DOHH2 (cell line): ENCODE results near the gene HTR4.

Experiments
- H3F3A ChIP-seq: fragments of 200-600 bp; sonication (generic), shearing (Covaris generic); 2 replicates; pipeline ENCODE4 v1.6.0; 2016; ENCODE audit warnings: antibody characterized with exemption, mild to moderate bottlenecking; ENCODE audit not compliant: control insufficient read depth, insufficient read depth
- H3K27ac ChIP-seq: fragments of 200-600 bp; sonication (generic); 2 replicates; pipeline ENCODE4 v1.5.1; 2014; ENCODE audit warnings: low read depth, mild to moderate bottlenecking, low read length, moderate library complexity
- H3K27me3 ChIP-seq: fragments of 200-600 bp; sonication (generic); 2 replicates; pipeline ENCODE4 v1.6.1; 2014; ENCODE audit warnings: mild to moderate bottlenecking, low read length, mixed read lengths; ENCODE audit not compliant: control insufficient read depth
- H3K36me3 ChIP-seq: fragments of 200-600 bp; sonication (generic); 2 replicates; pipeline ENCODE4 v1.6.1; 2014; ENCODE audit warnings: mild to moderate bottlenecking, low read length, moderate library complexity, mixed read lengths; ENCODE audit not compliant: control insufficient read depth
- H3K4me1 ChIP-seq: fragments of 200-600 bp; sonication (generic); 2 replicates; pipeline ENCODE4 v1.6.1; 2014; ENCODE audit warnings: mild to moderate bottlenecking, low read length, mixed read lengths; ENCODE audit not compliant: control insufficient read depth
- H3K4me2 ChIP-seq: fragments of 200-600 bp; sonication (generic); 2 replicates; pipeline ENCODE4 v1.6.0; 2014; ENCODE audit warnings: mild to moderate bottlenecking, low read length, moderate library complexity
- H3K4me3 ChIP-seq: fragments of 200-600 bp; sonication (generic); 2 replicates; pipeline ENCODE4 v1.5.1; 2014; ENCODE audit warnings: mild to moderate bottlenecking, low read length, mixed read lengths
- H3K79me2 ChIP-seq: fragments of 200-600 bp; sonication (generic); 2 replicates; pipeline ENCODE4 v1.6.1; 2014; ENCODE audit warnings: mild to moderate bottlenecking, low read length, mixed read lengths; ENCODE audit not compliant: control insufficient read depth
- H3K9me2 ChIP-seq: fragments of 200-600 bp; sonication (generic); replicated peaks from 2 replicates; pipeline ENCODE4 v1.6.1; 2014; ENCODE audit warnings: mild to moderate bottlenecking, low read length, mixed read lengths; ENCODE audit not compliant: control insufficient read depth
- H3K9me3 ChIP-seq: fragments of 200-600 bp; sonication (generic); 2 replicates; pipeline ENCODE4 v1.6.1; 2014; ENCODE audit warnings: antibody characterized with exemption, low read length, mixed read lengths; ENCODE audit not compliant: control insufficient read depth, insufficient read depth
- H4K20me1 ChIP-seq: fragments of 200-600 bp; sonication (generic); 2 replicates; pipeline ENCODE4 v1.6.0; 2014; ENCODE audit warnings: low read depth, mild to moderate bottlenecking, antibody characterized with exemption, low read length, moderate library complexity; ENCODE audit not compliant: control insufficient read depth, insufficient read depth
- EZH2phosphoT487 ChIP-seq: fragments of 200-600 bp; sonication (generic); IDR thresholded peaks from 2 replicates; pipeline ENCODE4 v1.6.1; 2017; ENCODE audit warnings: borderline replicate concordance, mild to moderate bottlenecking, antibody characterized with exemption, low read length, moderate library complexity, mixed read lengths
- TF ChIP-seq, protein P1 (sequence below): fragments of 200-600 bp; sonication (generic); IDR thresholded peaks from one replicate; pipeline ENCODE4 v1.5.1; 2014; ENCODE audit warnings: antibody characterized with exemption, mild to moderate bottlenecking, low read depth, low read length; ENCODE audit not compliant: poor library complexity, severe bottlenecking

HTR4 gene

DNA sequence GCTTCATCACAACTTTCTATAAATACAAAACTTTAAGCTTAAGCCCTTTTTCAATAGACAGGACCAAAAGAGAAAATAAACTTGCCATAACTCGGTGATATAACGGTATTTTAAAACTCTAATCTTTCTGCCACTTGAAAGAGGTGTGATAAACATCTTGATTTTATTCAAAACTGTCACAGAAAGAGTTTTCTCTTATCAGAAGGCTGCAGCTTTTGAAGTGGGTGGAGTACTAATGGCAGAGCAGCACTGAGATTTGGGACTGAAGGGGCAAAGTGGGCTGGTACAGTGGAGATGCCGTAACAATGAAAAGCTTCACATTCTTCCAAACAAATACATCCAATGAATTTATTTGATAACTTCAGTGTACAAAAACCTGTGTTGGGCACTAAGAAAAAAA, 178.0 kb downstream of the HTR4 start:
- TF ChIP-seq, protein P1, sequence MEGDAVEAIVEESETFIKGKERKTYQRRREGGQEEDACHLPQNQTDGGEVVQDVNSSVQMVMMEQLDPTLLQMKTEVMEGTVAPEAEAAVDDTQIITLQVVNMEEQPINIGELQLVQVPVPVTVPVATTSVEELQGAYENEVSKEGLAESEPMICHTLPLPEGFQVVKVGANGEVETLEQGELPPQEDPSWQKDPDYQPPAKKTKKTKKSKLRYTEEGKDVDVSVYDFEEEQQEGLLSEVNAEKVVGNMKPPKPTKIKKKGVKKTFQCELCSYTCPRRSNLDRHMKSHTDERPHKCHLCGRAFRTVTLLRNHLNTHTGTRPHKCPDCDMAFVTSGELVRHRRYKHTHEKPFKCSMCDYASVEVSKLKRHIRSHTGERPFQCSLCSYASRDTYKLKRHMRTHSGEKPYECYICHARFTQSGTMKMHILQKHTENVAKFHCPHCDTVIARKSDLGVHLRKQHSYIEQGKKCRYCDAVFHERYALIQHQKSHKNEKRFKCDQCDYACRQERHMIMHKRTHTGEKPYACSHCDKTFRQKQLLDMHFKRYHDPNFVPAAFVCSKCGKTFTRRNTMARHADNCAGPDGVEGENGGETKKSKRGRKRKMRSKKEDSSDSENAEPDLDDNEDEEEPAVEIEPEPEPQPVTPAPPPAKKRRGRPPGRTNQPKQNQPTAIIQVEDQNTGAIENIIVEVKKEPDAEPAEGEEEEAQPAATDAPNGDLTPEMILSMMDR, result no peak
- TF ChIP-seq EZH2phosphoT487, result no peak
- H3K4me3 ChIP-seq, result no peak overlapping the region
- no peaks in the 10 kb centered on the region for H3K79me2 ChIP-seq
- H4K20me1 ChIP-seq, result no peaks in the 10 kb centered on the region
- no peaks in the 10 kb centered on the region for H3F3A ChIP-seq
- no peak overlapping the region for H3K27ac ChIP-seq
- H3K9me3 ChIP-seq, result no peaks in the 10 kb centered on the region
- H3K27me3 ChIP-seq, result peaks cover 20% of the 10 kb centered on the region
- H3K9me2 ChIP-seq, result no peaks in the 10 kb centered on the region
- no peaks in the 10 kb centered on the region for H3K36me3 ChIP-seq
- H3K4me1 ChIP-seq, result no peaks in the 10 kb centered on the region
- no peak overlapping the region for H3K4me2 ChIP-seq

DNA sequence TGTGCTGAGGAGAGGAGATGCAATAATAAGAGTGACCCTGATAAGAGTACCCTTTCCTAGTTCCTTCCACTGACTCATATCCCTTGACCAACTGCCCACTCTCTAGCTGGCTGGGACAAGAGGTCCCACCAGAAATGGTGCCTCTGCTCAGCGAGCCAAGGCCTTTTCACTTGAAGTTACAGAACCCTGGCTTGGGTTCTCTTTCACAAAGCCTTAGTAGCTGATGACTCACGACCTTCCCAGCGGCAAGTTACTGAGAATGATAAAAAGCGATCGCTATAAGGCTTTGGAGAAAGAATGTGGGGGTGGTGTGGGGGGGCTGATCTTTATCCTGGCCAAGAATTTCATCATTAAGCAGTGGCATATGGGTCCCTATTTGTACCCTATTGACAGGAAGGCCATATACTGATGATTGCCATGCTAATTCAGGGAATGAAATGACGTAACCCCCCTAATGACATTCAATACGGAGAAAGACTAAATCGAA, 180.3 kb downstream of the HTR4 start:
- no peaks in the 10 kb centered on the region for H3K9me2 ChIP-seq
- no peaks in the 10 kb centered on the region for H3K36me3 ChIP-seq
- no peaks in the 10 kb centered on the region for H3K79me2 ChIP-seq
- H3K4me1 ChIP-seq, result no peaks in the 10 kb centered on the region
- no peak overlapping the region for H3K4me2 ChIP-seq
- TF ChIP-seq, protein P1, result no peak
- no peak for TF ChIP-seq EZH2phosphoT487
- no peak overlapping the region for H3K27ac ChIP-seq
- H3F3A ChIP-seq, result no peaks in the 10 kb centered on the region
- peaks cover 22% of the 10 kb centered on the region for H3K27me3 ChIP-seq
- H3K4me3 ChIP-seq, result no peak overlapping the region
- no peaks in the 10 kb centered on the region for H3K9me3 ChIP-seq
- H4K20me1 ChIP-seq, result no peaks in the 10 kb centered on the region

DNA sequence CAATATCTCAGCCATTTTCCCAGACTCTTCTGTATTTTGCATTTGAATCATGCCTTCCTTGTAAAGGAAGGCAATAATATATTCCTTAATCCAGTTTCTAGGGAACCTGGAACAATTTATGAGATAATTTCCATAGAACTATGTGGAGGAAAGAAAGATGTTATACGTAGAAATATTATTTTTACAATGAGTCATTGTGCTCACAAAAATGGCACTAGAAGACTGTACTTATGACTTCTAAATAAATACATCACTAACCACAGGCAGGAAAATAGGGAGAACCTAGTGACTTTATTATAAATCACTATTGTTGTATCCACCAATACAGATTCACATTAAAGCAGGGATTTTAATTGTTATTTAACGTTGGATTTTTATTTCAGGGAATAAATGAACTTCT, 182.9 kb downstream of the HTR4 start:
- Histone ChIP-seq H3K79me2 (no peaks in the 10 kb centered on the region), H3K27me3 (0 out of 2 replicates have a peak, but pooled peaks cover 5% of the 10 kb centered on the region), H3K27ac (no peak overlapping the region), H3K36me3 (no peaks in the 10 kb centered on the region), H3K4me1 (no peaks in the 10 kb centered on the region), H3K4me2 (no peak overlapping the region), H3K4me3 (no peak overlapping the region), H4K20me1 (no peaks in the 10 kb centered on the region), H3F3A (no peaks in the 10 kb centered on the region), H3K9me2 (no peaks in the 10 kb centered on the region), H3K9me3 (no peaks in the 10 kb centered on the region)
- TF ChIP-seq EZH2phosphoT487, result no peak
- TF ChIP-seq, protein P1, result no peak
